Gastroesophageal sphincter (tissue), 4 donors: Measurements from ENCODE around the gene TNRC6A. TPM values are rescaled to one million over a fixed set of nuclear protein-coding genes. Genes with fewer than 3 reads are reported as not detected.

Experiments used
- ATAC-seq: fragments of 150-250 bp; one replicate; pipeline ENCODE4 v1.9.1; 2016; ENCODE audit warnings: mild to moderate bottlenecking, moderate library complexity
- H3K27ac ChIP-seq, 4 donors: fragments of 200-600 bp; sonication (generic) in 3 of 4; 1 replicate in 3 of 4; 2 replicates in 1 of 4; pipeline ENCODE4 v1.5.1; 2016 to 2019
- H3K27me3 ChIP-seq: fragments of 200-600 bp; sonication (generic); one replicate; pipeline ENCODE4 v1.5.1; 2019
- H3K36me3 ChIP-seq, 2 donors: fragments of 200-600 bp; sonication (generic); one replicate each; pipeline ENCODE4 v1.5.1; 2019; ENCODE audit warnings: control low read depth in 1 of 2
- H3K4me1 ChIP-seq, 3 donors: fragments of 200-600 bp; sonication (generic); 1 replicate in 2 of 3; 2 replicates in 1 of 3; pipeline ENCODE4 v1.5.1; 2016 to 2019; ENCODE audit warnings: control low read depth in 2 of 3
- H3K4me3 ChIP-seq, 2 donors: fragments of 200-600 bp; sonication (generic); one replicate each; pipeline ENCODE4 v1.5.1; 2019; ENCODE audit warnings: mild to moderate bottlenecking in 1 of 2, moderate library complexity in 1 of 2
- H3K9me3 ChIP-seq, 3 donors: fragments of 200-600 bp; sonication (generic); one replicate each; pipeline ENCODE4 v1.5.1; 2017 to 2019; ENCODE audit warnings: control low read depth in 2 of 3
- EP300 ChIP-seq: sonication (generic); formaldehyde crosslinking; IDR thresholded peaks from one replicate; pipeline ENCODE4 v1.6.1; 2017; ENCODE audit warnings: antibody characterized with exemption, mild to moderate bottlenecking
- POLR2A ChIP-seq, 2 donors: fragments of 450-650 bp; IDR thresholded peaks; one replicate each; pipeline ENCODE4 v1.6.1; 2017; ENCODE audit warnings: antibody characterized with exemption in 2 of 2, mild to moderate bottlenecking in 2 of 2, moderate library complexity in 1 of 2
- POLR2AphosphoS5 ChIP-seq: sonication (generic); formaldehyde crosslinking; IDR thresholded peaks from one replicate; pipeline ENCODE4 v1.6.1; 2017; ENCODE audit warnings: antibody characterized with exemption
- WGBS, 2 donors: methylation state at CpG; one replicate each; pipeline ENCODE4 v1.1.5; 2018; ENCODE audit warnings: low coverage in 1 of 2; 5-methylcytosine and 5-hydroxymethylcytosine counted together
- total RNA-seq, 4 donors: library from RNA; depleted of rRNA; stranded (reverse); fragments of >200 nt; gene quantifications; one replicate each; pipeline ENCODE4 v1.1.0, GENCODE V29; 2016
- TF ChIP-seq, protein P1 (sequence below), 4 experiments: fragments of 200-600 bp in 2 of 4; fragments of 450-650 bp in 2 of 4; sonication (generic) in 1 of 4; IDR thresholded peaks; one replicate each; pipeline ENCODE4 v1.5.1; 2017 to 2019; ENCODE audit warnings: antibody characterized with exemption in 4 of 4, mild to moderate bottlenecking in 2 of 4, moderate library complexity in 2 of 4

TNRC6A gene
- total RNA-seq, 4 donors from 2014 or later: 33.4 to 71.1 (median 58.6) TPM

DNA sequence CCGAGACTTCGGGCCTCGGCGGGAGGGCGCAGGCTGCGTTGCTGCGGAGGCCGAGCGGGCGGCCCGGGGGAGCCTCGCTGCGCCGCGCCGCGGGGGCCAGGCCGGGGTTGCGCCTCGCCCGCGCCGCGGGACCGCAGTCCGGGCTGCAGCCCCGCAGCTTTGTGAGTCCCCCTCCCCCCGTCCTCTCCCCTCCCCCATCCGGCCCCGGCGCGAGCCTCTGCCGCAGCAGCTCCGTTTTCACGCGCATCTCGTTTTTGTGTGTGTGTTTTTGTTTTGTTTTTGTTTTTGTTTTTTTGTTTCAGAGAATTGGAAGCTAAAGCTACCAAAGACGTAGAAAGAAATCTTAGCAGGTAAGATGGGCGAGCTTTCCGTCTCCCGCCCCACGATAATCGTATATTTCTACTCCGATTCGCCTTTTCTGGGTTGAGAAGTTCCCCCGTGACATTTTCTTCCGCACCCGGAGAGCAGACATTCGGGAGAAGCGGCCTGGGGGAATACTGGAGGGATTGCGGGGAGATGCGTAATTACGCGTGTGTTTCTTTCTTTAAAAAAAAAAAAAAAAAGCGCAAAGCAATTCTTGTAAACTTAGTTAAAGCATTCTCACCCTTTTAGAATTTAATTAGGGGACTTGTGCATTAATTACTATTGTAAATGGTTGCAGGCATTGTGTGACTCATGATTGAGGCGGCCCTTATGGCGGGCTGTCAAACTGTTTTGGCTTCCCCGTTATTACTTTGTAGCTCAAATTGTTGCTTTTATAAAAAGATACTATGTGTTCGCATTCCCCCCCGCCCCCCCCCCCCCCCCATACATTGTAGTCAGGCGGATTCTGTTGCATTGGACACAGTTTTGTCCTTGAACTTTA, 732 bp downstream of the TNRC6A start:
- peak; percentile 30 for ATAC-seq
- TF ChIP-seq, protein P1, sequence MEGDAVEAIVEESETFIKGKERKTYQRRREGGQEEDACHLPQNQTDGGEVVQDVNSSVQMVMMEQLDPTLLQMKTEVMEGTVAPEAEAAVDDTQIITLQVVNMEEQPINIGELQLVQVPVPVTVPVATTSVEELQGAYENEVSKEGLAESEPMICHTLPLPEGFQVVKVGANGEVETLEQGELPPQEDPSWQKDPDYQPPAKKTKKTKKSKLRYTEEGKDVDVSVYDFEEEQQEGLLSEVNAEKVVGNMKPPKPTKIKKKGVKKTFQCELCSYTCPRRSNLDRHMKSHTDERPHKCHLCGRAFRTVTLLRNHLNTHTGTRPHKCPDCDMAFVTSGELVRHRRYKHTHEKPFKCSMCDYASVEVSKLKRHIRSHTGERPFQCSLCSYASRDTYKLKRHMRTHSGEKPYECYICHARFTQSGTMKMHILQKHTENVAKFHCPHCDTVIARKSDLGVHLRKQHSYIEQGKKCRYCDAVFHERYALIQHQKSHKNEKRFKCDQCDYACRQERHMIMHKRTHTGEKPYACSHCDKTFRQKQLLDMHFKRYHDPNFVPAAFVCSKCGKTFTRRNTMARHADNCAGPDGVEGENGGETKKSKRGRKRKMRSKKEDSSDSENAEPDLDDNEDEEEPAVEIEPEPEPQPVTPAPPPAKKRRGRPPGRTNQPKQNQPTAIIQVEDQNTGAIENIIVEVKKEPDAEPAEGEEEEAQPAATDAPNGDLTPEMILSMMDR (IDR thresholded peaks at IDR 0.05): no peak
- no peak for TF ChIP-seq POLR2A (IDR thresholded peaks at IDR 0.05)
- no peak for TF ChIP-seq EP300
- no peak for TF ChIP-seq POLR2AphosphoS5
- 0 to 2% methylated on average over 31 to 38 of the region's 61 CpGs for WGBS, 2 donors
- Histone ChIP-seq H3K27me3 (no peaks in the 10 kb centered on the region), H3K4me1 (peaks cover 14 to 51% (median 23%) of the 10 kb centered on the region in 3 donors), H3K36me3 (peaks cover 0 to 10% of the 10 kb centered on the region in 2 donors), H3K27ac (peak overlapping the region; percentile 81 to 98 (median 96)), H3K9me3 (no peaks in the 10 kb centered on the region), H3K4me3 (peak overlapping the region; percentile 75 to 77)

DNA sequence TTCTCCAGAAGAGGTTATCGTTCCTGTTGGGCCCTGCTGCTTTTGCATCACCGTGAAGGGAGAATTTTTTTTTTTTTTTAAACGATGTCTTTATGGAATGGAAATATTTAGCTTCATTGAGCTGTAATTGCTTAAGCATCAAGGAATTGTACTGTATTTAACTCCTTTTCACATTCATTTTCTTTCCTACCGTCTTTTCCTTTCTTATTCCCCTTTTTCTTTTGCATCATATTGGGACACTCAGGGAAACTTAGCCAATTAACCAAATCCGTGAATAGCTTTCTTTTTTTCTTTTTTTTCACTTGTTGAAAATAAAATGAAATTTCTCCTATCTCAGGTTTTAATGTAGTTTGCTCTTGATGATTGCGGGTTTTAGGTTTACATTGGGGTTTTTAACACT, 1.5 kb downstream of the TNRC6A start:
- H3K36me3 ChIP-seq: peaks cover 0 to 10% of the 10 kb centered on the region in 2 donors
- peak overlapping the region; percentile 75 to 77 for H3K4me3 ChIP-seq
- H3K27me3 ChIP-seq: no peaks in the 10 kb centered on the region
- no peak for ATAC-seq
- peaks cover 17 to 58% (median 25%) of the 10 kb centered on the region in 3 donors for H3K4me1 ChIP-seq
- peak overlapping the region; percentile 81 to 98 (median 96) for H3K27ac ChIP-seq
- 5 to 7% methylated on average over 6 of the region's 6 CpGs for WGBS, 2 donors
- TF ChIP-seq EP300 (no peak), POLR2AphosphoS5 (no peak), POLR2A (IDR thresholded peaks at IDR 0.05) (no peak)
- TF ChIP-seq, protein P1 (IDR thresholded peaks at IDR 0.05): no peak
- H3K9me3 ChIP-seq: no peaks in the 10 kb centered on the region

DNA sequence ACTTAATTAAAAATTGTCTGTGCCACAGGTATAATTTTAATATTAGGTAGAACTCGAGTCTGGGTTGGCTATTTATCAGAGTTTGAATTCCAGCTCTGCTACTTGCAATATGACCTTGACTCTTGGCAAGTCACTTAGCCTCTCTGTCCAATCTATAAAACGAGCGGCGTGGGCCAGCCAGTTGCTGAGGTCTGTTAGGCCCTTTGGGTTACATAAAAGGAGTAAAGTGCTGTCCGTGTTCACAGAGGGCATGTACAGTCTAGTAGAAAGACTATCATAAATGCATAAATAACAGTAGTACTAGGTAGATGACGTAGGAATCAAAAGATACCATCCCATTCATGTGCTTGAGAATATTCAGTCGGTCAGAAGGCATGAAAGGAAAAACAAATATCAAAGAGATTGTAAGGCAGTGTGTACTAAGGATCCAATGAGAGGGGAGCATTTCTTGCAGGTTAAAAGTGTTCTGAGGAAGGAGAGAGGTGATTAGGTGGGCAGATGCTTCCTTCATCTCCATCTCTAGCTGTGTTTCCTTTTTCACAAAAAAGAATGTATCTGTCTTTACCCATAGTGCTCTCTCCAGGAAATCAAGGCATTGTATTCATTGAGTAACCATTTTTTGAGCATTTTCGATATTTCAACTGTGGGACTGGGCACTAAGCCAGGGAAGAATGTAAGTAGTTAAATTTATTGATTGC, 2.4 kb downstream of the TNRC6A start:
- no peaks in the 10 kb centered on the region for H3K27me3 ChIP-seq
- TF ChIP-seq POLR2AphosphoS5: no peak
- no peak for TF ChIP-seq EP300
- TF ChIP-seq POLR2A (IDR thresholded peaks at IDR 0.05): no peak
- TF ChIP-seq, protein P1 (IDR thresholded peaks at IDR 0.05): no peak
- WGBS, 2 donors: 26 to 29% methylated on average over 7 to 8 of the region's 8 CpGs
- H3K4me3 ChIP-seq: peak overlapping the region; percentile 75 to 77
- H3K27ac ChIP-seq: peak overlapping the region; percentile 72 to 97 (median 88)
- no peak for ATAC-seq
- H3K9me3 ChIP-seq: no peaks in the 10 kb centered on the region
- H3K36me3 ChIP-seq: peaks cover 0 to 10% of the 10 kb centered on the region in 2 donors
- peaks cover 22 to 68% (median 32%) of the 10 kb centered on the region in 3 donors for H3K4me1 ChIP-seq

DNA sequence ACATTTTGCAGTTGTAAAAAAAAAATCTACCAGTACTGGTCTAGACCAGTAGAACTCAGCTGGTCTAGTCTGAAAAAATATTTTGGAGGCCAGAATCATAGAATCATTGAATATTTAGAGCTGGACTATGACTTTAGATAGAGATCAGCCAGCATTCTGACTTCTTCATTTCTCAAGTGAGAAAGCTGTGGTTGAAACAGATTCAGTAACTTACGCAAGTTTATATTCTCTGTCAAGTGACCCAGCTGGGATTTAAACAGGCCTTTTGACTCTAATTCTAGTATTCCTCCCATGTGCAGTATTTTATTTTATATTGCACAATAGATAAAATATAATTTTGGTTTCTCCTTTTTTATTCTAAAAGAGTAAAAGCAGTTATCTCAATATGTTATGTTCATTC, 4.9 kb downstream of the TNRC6A start:
- WGBS, 2 donors: 0 to 53% methylated on average over 1 of the region's 1 CpG
- TF ChIP-seq, protein P1 (IDR thresholded peaks at IDR 0.05): no peak
- peak; percentile 38 for TF ChIP-seq POLR2AphosphoS5
- H3K27ac ChIP-seq: peak overlapping the region; percentile 32 to 97 (median 82)
- peaks cover 0 to 10% of the 10 kb centered on the region in 2 donors for H3K36me3 ChIP-seq
- H3K4me1 ChIP-seq: peaks cover 33 to 87% (median 36%) of the 10 kb centered on the region in 3 donors
- H3K27me3 ChIP-seq: no peaks in the 10 kb centered on the region
- no peaks in the 10 kb centered on the region for H3K9me3 ChIP-seq
- no peak overlapping the region for H3K4me3 ChIP-seq
- ATAC-seq: peak; percentile 33
